Measurements from ENCODE around the gene RARA.

Gene RARA

DNA sequence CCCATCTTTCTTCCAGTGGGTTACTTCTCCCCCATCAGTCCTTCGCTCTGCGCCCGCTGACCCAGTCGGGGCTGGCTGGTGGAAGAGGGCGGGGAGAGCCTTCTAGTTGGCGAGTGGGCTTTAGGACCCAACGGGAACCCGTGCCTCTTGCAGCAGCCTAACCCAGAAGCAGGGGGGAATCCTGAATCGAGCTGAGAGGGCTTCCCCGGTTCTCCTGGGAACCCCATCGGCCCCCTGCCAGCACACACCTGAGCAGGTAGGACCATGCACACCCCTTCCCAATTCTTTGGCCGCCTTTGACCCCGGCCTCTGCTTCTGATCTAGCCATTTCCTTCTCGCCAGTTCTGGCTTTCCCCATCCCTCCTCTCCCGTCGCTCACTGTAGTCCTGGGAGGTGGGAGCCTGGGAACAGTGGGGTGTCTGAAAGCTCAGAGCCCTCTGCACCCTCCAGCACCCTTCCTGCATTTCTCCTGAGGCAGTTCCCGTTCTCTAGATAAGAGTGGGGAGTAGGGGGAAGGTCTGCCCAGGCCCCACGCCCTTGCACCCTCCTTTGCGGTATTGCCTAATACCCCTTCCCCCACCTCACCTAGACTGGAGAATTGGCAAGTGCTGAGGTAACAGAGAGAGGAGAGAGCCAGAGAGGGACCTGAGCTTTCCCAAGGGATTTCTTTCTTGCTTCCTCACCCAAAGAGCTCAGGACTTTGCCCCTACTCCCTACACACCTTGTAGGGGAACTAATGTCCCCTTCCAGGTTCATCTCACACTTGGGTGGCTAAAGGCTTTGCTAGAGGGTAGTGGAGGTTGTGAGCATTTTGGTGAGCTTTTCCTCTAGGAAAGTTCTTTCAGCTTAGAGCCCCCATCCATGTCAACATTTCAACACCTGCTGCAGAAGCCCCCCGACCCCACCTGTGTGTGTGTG, at the start of gene RARA:
Gene RARA, plus strand, starts transcription at position 150 of the 918 bp plus-strand sequence. CDS start 22,039 bp downstream, outside the sequence.
- no peak for DNase-seq (ENCODE audit: extremely low read depth, low read depth)
- peak within 1 kb of the TSS; percentile 20 for H3K4me3 ChIP-seq (replicated peaks; ENCODE audit: low read depth, low read length)
- TF ChIP-seq, protein P1, sequence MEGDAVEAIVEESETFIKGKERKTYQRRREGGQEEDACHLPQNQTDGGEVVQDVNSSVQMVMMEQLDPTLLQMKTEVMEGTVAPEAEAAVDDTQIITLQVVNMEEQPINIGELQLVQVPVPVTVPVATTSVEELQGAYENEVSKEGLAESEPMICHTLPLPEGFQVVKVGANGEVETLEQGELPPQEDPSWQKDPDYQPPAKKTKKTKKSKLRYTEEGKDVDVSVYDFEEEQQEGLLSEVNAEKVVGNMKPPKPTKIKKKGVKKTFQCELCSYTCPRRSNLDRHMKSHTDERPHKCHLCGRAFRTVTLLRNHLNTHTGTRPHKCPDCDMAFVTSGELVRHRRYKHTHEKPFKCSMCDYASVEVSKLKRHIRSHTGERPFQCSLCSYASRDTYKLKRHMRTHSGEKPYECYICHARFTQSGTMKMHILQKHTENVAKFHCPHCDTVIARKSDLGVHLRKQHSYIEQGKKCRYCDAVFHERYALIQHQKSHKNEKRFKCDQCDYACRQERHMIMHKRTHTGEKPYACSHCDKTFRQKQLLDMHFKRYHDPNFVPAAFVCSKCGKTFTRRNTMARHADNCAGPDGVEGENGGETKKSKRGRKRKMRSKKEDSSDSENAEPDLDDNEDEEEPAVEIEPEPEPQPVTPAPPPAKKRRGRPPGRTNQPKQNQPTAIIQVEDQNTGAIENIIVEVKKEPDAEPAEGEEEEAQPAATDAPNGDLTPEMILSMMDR (IDR thresholded peaks at IDR 0.05; ENCODE audit: low read depth, low read length, missing control alignments) = no peak

DNA sequence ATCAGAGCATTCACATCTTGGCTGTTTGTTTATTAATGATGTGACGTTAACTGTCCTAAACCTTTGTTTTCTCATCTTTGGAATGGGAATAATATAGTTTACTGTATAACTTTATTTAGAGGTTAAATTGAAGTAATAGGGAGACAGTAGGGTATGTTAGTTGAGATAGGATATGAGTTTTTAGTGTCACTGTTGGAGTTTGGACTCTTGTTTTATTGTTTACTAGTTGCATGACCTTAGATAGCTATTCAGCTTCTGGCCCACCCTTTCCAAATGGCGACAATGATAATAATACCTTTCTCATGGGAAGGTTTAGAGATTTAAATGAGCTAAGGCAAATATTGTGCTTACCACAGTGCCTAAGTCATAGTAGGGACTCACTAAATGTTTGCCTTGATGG, 49.5 kb upstream of the RARA start:
- TF ChIP-seq, protein P1 (IDR thresholded peaks at IDR 0.05; ENCODE audit: low read depth, low read length, missing control alignments) = no peak
- no peak for DNase-seq (ENCODE audit: extremely low read depth, low read depth)
- H3K4me3 ChIP-seq (replicated peaks; ENCODE audit: low read depth, low read length) = no peak overlapping the region

DNA sequence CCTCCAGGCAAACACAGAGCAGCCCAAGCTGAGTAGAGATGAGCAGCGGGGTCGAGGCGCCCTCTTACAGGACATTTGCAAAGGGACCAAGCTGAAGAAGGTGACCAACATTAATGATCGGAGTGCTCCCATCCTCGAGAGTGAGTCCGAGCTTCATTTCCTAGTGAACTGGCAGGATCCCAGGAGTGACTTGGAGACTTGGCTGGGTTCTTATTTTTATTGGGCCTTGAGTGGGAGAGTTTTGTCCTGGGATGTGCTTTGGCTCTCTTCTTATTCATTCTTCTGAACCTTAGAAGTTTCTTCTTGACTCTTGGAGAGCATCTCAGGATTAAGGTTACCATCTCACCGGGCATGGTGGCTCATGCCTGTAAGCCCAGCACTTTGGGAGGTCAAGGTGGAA, 48.5 kb upstream of the RARA start:
- TF ChIP-seq, protein P1 (IDR thresholded peaks at IDR 0.05; ENCODE audit: low read depth, low read length, missing control alignments) = no peak
- no peak for DNase-seq (ENCODE audit: extremely low read depth, low read depth)
- H3K4me3 ChIP-seq (replicated peaks; ENCODE audit: low read depth, low read length) = no peak overlapping the region

DNA sequence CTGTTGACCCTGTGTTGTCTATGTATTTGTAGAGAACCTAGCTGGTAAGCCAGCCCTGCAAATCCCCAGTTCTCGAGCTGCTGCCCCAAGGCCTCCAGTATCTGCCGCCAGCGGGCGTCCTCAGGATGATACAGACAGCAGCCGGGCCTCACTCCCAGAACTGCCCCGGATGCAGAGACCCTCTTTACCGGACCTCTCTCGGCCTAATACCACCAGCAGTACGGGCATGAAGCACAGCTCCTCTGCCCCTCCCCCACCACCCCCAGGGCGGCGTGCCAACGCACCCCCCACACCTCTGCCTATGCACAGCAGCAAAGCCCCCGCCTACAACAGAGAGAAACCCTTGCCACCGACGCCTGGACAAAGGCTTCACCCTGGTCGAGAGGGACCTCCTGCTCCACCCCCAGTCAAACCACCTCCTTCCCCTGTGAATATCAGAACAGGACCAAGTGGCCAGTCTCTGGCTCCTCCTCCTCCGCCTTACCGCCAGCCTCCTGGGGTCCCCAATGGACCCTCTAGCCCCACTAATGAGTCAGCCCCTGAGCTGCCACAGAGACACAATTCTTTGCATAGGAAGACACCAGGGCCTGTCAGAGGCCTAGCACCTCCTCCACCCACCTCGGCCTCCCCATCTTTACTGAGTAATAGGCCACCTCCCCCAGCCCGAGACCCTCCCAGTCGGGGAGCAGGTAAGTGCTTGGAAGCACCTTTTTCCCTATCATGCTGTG, 44.4 kb upstream of the RARA start:
- no peak overlapping the region for H3K4me3 ChIP-seq (replicated peaks; ENCODE audit: low read depth, low read length)
- TF ChIP-seq, protein P1 (IDR thresholded peaks at IDR 0.05; ENCODE audit: low read depth, low read length, missing control alignments) = no peak
- DNase-seq (ENCODE audit: extremely low read depth, low read depth) = no peak

DNA sequence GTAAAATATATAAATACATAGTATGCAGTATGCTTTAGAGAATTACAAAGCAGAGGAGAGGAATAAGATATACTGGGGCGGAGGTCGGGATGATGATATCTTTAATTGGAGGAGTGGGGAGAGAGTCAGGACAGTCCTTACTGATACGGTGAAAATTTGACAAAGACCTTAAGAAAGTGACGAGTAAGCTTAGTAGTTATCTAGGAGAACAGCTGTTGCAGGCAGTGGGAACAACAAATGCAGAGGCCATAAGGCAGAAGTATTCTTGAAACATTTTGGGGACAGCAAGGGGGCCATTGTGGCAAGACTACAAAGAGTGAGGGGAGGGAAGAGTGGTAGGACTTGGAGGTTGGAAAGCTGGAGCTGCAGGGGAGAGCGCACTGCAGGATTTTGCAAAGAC, 43.6 kb upstream of the RARA start:
- DNase-seq (ENCODE audit: extremely low read depth, low read depth) = no peak
- TF ChIP-seq, protein P1 (IDR thresholded peaks at IDR 0.05; ENCODE audit: low read depth, low read length, missing control alignments) = no peak
- H3K4me3 ChIP-seq (replicated peaks; ENCODE audit: low read depth, low read length) = no peak overlapping the region

DNA sequence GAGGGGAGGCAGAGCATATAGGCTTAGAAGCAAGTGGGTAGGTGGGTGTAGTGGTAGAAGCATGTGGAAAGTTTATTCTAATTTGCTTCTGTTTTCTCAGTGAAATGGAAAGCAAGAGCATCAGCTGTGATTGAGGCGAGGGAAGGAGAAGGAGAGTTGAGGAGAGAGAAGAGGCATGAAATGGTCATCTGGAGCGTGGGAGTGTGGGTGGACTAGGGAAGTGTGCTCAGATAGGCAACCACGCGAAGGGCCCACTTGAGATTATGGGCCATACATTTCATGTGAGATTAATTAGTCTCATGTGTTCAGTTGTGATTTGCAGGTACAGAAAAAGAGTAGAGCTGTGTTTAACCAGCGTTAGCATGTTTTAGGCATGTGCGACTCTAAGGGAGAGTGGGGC, 42.1 kb upstream of the RARA start:
- H3K4me3 ChIP-seq (replicated peaks; ENCODE audit: low read depth, low read length) = no peak overlapping the region
- TF ChIP-seq, protein P1 (IDR thresholded peaks at IDR 0.05; ENCODE audit: low read depth, low read length, missing control alignments) = no peak
- no peak for DNase-seq (ENCODE audit: extremely low read depth, low read depth)
